Activated CD4-positive, alpha-beta T cell treated with anti-CD3 and anti-CD28 coated beads, Interleukin-2, amount 10 ng/mL, durations not matched to agents 7 days and 5 days (primary cell): Measurements from ENCODE around the gene RPL39L. TPM values are rescaled to one million over a fixed set of nuclear protein-coding genes. Genes with fewer than 3 reads are reported as not detected.

Experiments
- CTCF ChIA-PET: fragments of 350-600 bp; sonication (Branson Sonifier 250); formaldehyde crosslinking; loops from one replicate; lab custom pipeline; 2021; ENCODE audit warnings: antibody characterized with exemption; lab: Charles Lee
- POLR2A ChIA-PET: fragments of 350-600 bp; sonication (Branson Sonifier 250); formaldehyde crosslinking; loops from one replicate; lab custom pipeline; 2021; ENCODE audit warnings: antibody characterized with exemption; lab: Charles Lee
- DNase-seq: peaks from one replicate; pipeline ENCODE4 v3.0.0-alpha.2; 2020
- H3K27ac Mint-ChIP-seq: one replicate; pipeline ENCODE4 v1.8.0; 2021; ENCODE audit warnings: mild to moderate bottlenecking, moderate library complexity, mixed read lengths
- H3K27me3 Mint-ChIP-seq: one replicate; pipeline ENCODE4 v1.8.0; 2021; ENCODE audit warnings: mixed read lengths
- H3K36me3 Mint-ChIP-seq: one replicate; pipeline ENCODE4 v1.8.0; 2021; ENCODE audit warnings: low read depth, mixed read lengths
- H3K4me1 Mint-ChIP-seq: one replicate; pipeline ENCODE4 v1.8.0; 2021; ENCODE audit warnings: mixed read lengths
- H3K4me3 Mint-ChIP-seq: one replicate; pipeline ENCODE4 v1.8.0; 2021; ENCODE audit warnings: mild to moderate bottlenecking, moderate library complexity, mixed read lengths
- H3K9me3 Mint-ChIP-seq: one replicate; pipeline ENCODE4 v1.8.0; 2021; ENCODE audit warnings: mixed read lengths
- total RNA-seq, 2 experiments: library from RNA; stranded (reverse); gene quantifications; one replicate each; pipeline ENCODE4 v1.2.3, GENCODE V29; 2021

Gene RPL39L
- total RNA-seq, 2 experiments from 2014 or later: 18.4 to 20.4 TPM

DNA sequence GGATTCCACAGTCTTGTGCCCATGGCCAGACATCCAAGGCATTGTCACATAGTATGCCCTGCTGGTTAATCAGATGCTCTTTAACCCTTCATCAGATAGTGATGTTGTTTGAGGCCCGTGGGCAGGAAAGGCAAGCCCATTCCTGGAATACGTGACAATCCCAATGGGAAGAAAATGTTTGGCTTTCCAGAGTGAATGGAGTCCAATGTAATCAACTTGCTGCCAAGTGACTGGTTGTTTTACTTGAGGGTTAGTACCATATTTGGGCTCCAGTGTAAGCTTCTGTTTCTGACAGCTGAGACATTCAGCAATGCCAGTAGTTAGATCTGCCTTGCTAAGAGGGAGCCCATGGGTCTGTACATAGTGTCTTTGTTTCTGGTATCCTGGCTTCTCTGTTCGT is 31.3 kb downstream of the RPL39L start:
- H3K36me3 Mint-ChIP-seq: no peaks in the 10 kb centered on the region
- POLR2A ChIA-PET: no interaction called here
- no peak overlapping the region for H3K4me3 Mint-ChIP-seq
- peaks cover 9% of the 10 kb centered on the region for H3K4me1 Mint-ChIP-seq
- no peaks in the 10 kb centered on the region for H3K9me3 Mint-ChIP-seq
- no peaks in the 10 kb centered on the region for H3K27me3 Mint-ChIP-seq
- DNase-seq: no peak
- no peak overlapping the region for H3K27ac Mint-ChIP-seq
- CTCF ChIA-PET: interaction anchor here (1.2 to 1.3 kb wide), 2 partner anchors 24 to 259 kb away, joined by 3 read pairs; no protein-coding TSS in a partner anchor

DNA sequence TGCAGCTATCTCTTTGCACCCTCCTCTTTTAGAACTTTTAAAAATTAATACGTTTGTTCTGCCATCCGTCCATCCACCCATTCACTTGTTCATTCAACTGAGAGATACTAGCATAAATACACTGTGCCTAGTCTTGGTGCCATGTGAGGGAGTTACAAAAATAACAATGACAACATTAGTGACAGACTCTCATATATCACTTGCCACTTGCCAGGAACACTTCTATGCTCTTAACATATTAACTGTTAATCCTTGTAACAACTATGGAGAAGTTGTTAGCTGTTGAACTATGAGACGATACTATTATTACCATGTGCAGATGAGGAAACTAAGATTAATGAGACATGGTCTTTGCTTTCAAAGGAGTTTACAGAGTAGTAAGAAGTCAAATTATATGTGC is 33.6 kb downstream of the RPL39L start:
- ChIA-PET CTCF (interaction anchor here (0.7 to 3.6 kb wide), 2 partner anchors 34 to 159 kb away, joined by 3 to 11 read pairs; partner anchors contain the start of gene RPL39L), POLR2A (no interaction called here)
- Mint-ChIP-seq H3K9me3 (no peaks in the 10 kb centered on the region), H3K27ac (no peak overlapping the region), H3K4me1 (peaks cover 24% of the 10 kb centered on the region), H3K36me3 (no peaks in the 10 kb centered on the region), H3K27me3 (no peaks in the 10 kb centered on the region), H3K4me3 (no peak overlapping the region)
- DNase-seq: no peak

DNA sequence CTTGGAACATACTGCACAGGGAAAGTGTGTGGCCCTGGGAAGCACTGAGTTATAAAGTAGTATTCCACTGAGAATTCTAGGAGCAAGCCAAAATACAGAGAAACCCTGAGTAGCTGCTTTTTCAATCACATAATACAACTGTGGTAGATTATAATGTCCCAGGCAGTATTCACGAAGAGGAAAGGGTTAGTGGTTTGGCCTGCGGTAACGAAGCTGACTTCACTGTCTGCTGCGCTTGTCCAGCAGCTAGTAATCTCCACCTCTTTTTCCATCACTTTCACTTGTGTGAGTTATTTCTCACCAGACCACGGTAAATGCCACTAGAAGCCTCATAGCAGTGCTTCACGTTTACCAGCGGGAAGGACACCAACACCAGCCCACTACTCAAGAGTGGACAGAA is 34.4 kb downstream of the RPL39L start:
- H3K9me3 Mint-ChIP-seq: no peaks in the 10 kb centered on the region
- no peaks in the 10 kb centered on the region for H3K27me3 Mint-ChIP-seq
- no peaks in the 10 kb centered on the region for H3K36me3 Mint-ChIP-seq
- ChIA-PET POLR2A (no interaction called here), CTCF (interaction anchor here (0.7 to 3.6 kb wide), 2 partner anchors 8 to 34 kb away, joined by 3 to 11 read pairs; partner anchors contain the start of gene RPL39L)
- peaks cover 24% of the 10 kb centered on the region for H3K4me1 Mint-ChIP-seq
- no peak for DNase-seq
- no peak overlapping the region for H3K27ac Mint-ChIP-seq
- no peak overlapping the region for H3K4me3 Mint-ChIP-seq

DNA sequence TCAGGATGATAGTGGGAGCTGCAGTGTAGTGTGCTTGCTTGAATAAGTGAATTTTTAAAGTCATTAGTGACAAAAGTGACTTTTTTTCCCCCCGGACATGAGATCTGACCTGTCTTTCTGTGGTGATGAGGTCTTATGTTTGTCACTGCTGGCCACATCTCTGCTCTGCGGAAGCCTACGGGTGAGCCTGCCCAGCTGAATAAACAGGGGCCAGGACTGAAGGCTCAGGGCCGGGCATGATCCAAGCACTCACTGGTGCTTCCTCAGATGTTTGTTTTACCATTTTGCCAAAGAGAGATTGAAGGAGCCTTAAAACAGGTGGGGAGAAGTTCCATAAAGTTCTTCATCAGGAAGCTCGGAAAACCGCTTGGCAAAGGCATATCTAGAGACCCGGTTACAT is 35.0 kb downstream of the RPL39L start:
- DNase-seq: no peak
- peaks cover 2% of the 10 kb centered on the region for H3K36me3 Mint-ChIP-seq
- H3K27me3 Mint-ChIP-seq: no peaks in the 10 kb centered on the region
- CTCF ChIA-PET: interaction anchor here (0.7 to 3.6 kb wide), 2 partner anchors 9 to 35 kb away, joined by 3 to 11 read pairs; partner anchors contain the start of gene RPL39L
- peaks cover 24% of the 10 kb centered on the region for H3K4me1 Mint-ChIP-seq
- H3K4me3 Mint-ChIP-seq: no peak overlapping the region
- no peaks in the 10 kb centered on the region for H3K9me3 Mint-ChIP-seq
- POLR2A ChIA-PET: no interaction called here
- no peak overlapping the region for H3K27ac Mint-ChIP-seq

DNA sequence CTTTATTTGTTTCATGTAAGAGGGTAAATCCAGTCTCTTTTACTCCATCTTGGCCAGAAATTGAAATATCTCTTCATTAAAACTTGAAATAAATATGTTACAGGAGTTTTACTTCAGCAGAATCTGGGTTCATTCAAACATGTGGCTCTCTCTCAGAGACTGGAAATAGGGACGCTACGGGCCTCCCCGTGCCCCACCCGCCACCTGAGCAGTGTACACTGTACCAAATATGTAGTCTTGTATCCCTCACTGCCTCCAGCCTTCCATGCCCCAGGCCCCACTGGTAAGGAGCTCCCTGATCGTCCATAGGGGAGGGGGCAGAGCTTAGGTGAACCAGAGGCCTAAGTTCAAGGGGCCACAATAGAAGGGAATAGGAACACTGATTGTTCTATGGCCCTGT is 36.0 kb downstream of the RPL39L start:
- peaks cover 9% of the 10 kb centered on the region for H3K9me3 Mint-ChIP-seq
- H3K27me3 Mint-ChIP-seq: no peaks in the 10 kb centered on the region
- ChIA-PET CTCF (interaction anchor here (1.0 to 2.0 kb wide), 4 partner anchors 10 to 40 kb away, joined by 3 to 6 read pairs (median 4); no protein-coding TSS in a partner anchor), POLR2A (no interaction called here)
- no peak overlapping the region for H3K4me3 Mint-ChIP-seq
- DNase-seq: no peak
- H3K36me3 Mint-ChIP-seq: peaks cover 4% of the 10 kb centered on the region
- no peak overlapping the region for H3K27ac Mint-ChIP-seq
- H3K4me1 Mint-ChIP-seq: peaks cover 27% of the 10 kb centered on the region

DNA sequence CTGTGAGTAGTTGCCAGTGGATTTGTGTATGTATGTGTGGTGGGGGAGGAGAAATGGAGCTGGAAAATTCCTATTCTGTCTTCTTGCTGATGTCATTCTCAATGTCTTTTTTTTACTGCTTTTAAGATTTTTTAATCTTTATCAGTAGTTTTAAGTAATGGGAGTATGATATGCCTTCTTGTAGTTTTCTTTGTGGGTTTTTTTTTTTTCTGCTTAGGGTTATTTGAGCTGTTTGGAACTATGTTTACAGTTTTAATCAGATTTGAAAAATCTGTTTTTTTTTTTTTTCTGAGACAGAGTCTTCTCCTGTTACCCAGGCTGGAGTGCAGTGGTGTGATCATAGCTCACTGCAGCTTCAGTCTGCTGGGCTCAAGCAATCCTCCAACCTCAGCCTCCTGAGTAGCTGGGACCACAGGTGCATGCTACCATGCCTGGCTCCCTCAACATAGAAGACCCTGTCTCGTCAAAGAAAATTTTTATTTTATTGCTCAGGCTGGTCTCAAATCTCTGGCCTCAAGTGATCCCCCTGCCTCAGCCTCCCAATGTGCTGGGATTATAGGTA is 37.1 kb downstream of the RPL39L start:
- DNase-seq: no peak
- CTCF ChIA-PET: interaction anchor here (0.6 to 2.0 kb wide), 18 partner anchors 9 to 502 kb away, joined by 3 to 9 read pairs (median 3); no protein-coding TSS in a partner anchor
- Mint-ChIP-seq H3K36me3 (peaks cover 10% of the 10 kb centered on the region), H3K27ac (peak overlapping the region; percentile 79), H3K27me3 (no peaks in the 10 kb centered on the region), H3K9me3 (peaks cover 16% of the 10 kb centered on the region), H3K4me1 (peaks cover 33% of the 10 kb centered on the region), H3K4me3 (peak overlapping the region; percentile 52)
- POLR2A ChIA-PET: interaction anchor here (0.6 to 1.0 kb wide), 2 partner anchors 33 to 275 kb away, joined by 3 to 4 read pairs; no protein-coding TSS in a partner anchor

DNA sequence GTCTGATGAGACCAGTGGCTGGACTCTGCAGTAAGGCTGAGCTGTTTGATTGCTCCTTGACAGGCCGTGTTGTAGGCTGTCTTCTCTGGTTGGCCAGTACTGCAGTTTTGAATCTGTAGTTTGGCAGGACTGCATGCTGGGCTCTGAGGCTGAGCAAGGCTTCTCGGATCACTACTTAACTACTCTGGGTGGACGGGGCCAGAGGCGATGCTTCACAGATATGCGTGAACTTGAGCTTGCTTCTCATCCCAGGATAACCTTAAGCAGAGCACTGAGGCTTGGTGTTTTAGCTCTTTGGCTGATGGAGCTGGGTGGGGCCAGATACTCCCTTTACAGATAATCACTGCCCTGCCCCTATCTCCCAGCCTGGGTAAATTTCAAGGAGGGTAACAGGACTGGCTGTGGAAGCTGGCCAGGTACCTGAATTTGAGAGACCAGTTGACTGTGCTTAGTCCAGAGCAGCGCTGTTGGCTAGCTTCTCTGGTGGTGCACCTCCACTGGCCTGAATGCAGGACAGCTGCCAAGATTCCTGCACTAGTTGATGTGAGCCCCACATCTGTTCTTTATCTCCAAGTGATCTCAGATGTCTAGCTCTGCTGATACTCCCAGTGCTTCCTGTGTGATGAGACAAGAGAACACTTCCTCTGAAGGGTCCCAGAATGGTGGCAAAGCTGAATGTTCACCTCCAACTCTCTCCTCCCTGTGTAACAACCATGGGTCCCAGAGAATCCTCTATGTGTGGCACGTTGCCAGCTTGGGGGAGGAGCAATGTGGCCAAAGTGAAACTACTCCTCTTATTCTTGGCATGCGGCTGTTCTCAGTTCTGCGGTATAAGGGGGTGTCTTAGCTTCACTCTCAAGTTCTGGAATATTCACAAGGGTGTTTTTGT is 37.9 kb downstream of the RPL39L start:
- Mint-ChIP-seq H3K36me3 (peaks cover 12% of the 10 kb centered on the region), H3K9me3 (peaks cover 19% of the 10 kb centered on the region), H3K4me1 (peaks cover 38% of the 10 kb centered on the region), H3K27me3 (no peaks in the 10 kb centered on the region), H3K4me3 (peak overlapping the region; percentile 52), H3K27ac (peak overlapping the region; percentile 79)
- CTCF ChIA-PET: interaction anchor here (0.5 to 2.0 kb wide), 16 partner anchors 8 to 883 kb away, joined by 3 to 9 read pairs (median 3); no protein-coding TSS in a partner anchor
- POLR2A ChIA-PET: interaction anchor here (0.6 kb wide), 1 partner anchor 32 kb away, joined by 3 read pairs; no protein-coding TSS in a partner anchor
- peak; percentile 62 for DNase-seq

DNA sequence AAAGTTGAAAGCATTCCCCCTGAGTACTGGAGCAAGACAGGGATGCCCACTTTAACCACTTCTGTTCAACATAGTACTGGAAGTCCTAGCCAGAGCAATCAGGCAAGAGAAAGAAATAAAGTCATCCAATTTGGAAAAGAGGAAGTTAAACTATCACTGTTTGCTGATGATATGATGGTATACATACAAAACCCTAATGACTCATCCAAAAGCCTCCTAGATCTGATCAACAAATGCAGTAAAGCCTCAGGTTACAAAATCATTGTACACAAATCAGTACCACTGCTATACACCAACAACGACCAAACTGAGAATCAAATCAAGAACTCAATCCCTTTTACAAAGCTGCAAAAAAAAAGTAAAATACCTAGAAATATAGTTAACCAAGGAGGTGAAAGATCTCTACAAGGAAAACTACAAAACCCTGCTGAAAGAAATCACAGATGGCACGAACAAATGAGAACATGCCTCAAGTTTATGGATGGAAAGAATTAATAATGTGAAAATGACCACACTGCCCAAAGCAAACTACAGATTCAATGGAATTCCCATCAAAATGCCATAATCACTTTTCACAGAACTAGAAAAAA is 40.3 kb downstream of the RPL39L start:
- no peak for DNase-seq
- H3K4me1 Mint-ChIP-seq: peaks cover 35% of the 10 kb centered on the region
- H3K4me3 Mint-ChIP-seq: no peak overlapping the region
- H3K9me3 Mint-ChIP-seq: peaks cover 29% of the 10 kb centered on the region
- CTCF ChIA-PET: no interaction called here
- POLR2A ChIA-PET: no interaction called here
- H3K36me3 Mint-ChIP-seq: peaks cover 26% of the 10 kb centered on the region
- no peak overlapping the region for H3K27ac Mint-ChIP-seq
- no peaks in the 10 kb centered on the region for H3K27me3 Mint-ChIP-seq

DNA sequence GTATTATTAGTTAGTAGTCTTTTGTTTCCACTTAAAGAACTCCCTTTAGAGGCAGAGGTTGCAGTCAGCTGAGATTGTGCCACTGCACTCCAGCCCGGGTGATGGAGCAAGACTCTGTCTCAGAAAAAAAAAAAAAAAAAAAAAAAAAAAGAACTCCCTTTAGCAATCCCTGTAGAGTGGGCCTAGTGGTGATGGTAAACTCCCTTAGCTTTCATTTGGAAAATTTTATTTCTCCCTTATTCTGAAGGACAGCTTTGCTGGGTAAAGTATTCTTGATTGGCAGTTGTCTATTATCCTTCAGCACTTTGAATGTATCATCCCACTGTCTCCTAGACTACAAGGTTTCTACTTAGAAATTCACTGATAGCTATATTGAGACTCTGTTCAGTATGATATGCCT is 46.0 kb downstream of the RPL39L start:
- DNase-seq: no peak
- ChIA-PET POLR2A (no interaction called here), CTCF (interaction anchor here (0.7 to 1.9 kb wide), 2 partner anchors 9 to 72 kb away, joined by 4 to 6 read pairs; no protein-coding TSS in a partner anchor)
- Mint-ChIP-seq H3K4me3 (no peak overlapping the region), H3K9me3 (peaks cover 38% of the 10 kb centered on the region), H3K36me3 (peaks cover 43% of the 10 kb centered on the region), H3K4me1 (peaks cover 15% of the 10 kb centered on the region), H3K27ac (no peak overlapping the region), H3K27me3 (peaks cover 2% of the 10 kb centered on the region)

DNA sequence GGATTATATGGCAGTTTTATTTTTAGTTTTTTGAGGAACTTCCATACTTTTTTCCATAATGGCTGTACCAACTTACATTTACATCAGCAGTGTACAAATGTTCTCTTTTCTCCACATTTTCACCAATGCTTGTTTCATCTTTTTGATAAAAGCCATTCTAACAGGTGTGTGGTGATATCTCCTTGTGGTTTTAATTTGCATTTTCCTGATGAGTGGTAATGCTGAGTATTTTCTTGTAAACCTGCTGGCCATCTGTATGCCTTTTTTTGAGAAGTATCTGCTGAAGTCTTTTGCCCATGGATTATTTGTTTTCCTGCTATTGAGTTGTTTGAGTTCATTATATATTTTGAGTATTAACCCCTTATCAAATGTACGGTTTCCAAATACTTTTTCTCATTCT is 50.6 kb downstream of the RPL39L start:
- Mint-ChIP-seq H3K4me3 (no peak overlapping the region), H3K4me1 (peaks cover 16% of the 10 kb centered on the region), H3K9me3 (peaks cover 26% of the 10 kb centered on the region), H3K27ac (no peak overlapping the region), H3K36me3 (peaks cover 33% of the 10 kb centered on the region), H3K27me3 (peaks cover 3% of the 10 kb centered on the region)
- ChIA-PET CTCF (interaction anchor here (0.8 kb wide), 1 partner anchor 24 kb away, joined by 4 read pairs; no protein-coding TSS in a partner anchor), POLR2A (no interaction called here)
- DNase-seq: no peak

DNA sequence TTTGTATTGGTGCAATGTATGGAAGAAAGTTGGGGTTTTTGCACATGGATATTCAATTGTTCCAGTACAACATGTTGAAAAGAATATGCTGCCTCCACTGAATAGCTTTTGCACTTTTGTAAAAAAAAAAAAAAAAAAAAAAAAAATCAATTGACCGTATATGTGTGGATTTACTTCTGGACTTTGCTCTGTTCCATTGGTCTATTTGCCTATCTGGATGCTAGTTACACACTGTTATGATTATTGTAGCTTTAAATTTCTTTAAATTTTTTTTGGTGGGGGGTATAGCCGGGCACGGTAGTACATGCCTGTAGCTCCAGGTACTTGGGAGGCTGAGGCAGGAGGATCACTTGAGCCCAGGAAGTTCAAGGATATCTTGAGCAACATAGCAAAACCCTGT is 52.5 kb downstream of the RPL39L start:
- peaks cover 3% of the 10 kb centered on the region for H3K27me3 Mint-ChIP-seq
- ChIA-PET POLR2A (interaction anchor here (0.6 to 0.7 kb wide), 2 partner anchors 1174 to 1485 kb away, joined by 3 to 14 read pairs; no protein-coding TSS in a partner anchor), CTCF (interaction anchor here (0.8 kb wide), 1 partner anchor 14 kb away, joined by 5 read pairs; no protein-coding TSS in a partner anchor)
- no peak overlapping the region for H3K27ac Mint-ChIP-seq
- H3K4me1 Mint-ChIP-seq: peaks cover 19% of the 10 kb centered on the region
- peaks cover 22% of the 10 kb centered on the region for H3K9me3 Mint-ChIP-seq
- peaks cover 32% of the 10 kb centered on the region for H3K36me3 Mint-ChIP-seq
- no peak overlapping the region for H3K4me3 Mint-ChIP-seq
- no peak for DNase-seq

DNA sequence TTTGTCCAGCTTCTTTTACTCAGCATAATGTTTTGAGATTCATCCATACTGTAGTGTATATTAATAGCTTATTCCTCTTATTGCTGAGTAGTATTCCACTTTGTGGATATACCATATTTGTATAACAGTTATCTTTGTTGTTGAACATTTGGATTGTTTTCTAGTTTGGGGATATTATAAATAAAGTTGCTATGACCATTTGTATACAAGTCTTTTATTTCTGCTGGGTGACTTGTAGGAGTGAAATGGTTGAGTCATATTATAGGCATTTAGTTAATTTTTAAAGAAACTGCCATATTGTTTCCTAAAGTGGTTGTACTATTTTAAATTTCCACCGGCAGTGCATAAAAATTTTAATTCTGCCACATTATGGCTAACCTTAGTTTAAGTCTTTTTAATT is 53.4 kb downstream of the RPL39L start:
- Mint-ChIP-seq H3K27ac (no peak overlapping the region), H3K4me3 (no peak overlapping the region), H3K27me3 (peaks cover 3% of the 10 kb centered on the region), H3K4me1 (peaks cover 19% of the 10 kb centered on the region), H3K36me3 (peaks cover 30% of the 10 kb centered on the region), H3K9me3 (peaks cover 22% of the 10 kb centered on the region)
- ChIA-PET POLR2A (no interaction called here), CTCF (interaction anchor here (0.6 kb wide), 1 partner anchor 133 kb away, joined by 3 read pairs; no protein-coding TSS in a partner anchor)
- no peak for DNase-seq
